GM18508 (cell line): ENCODE data around the gene MEMO1.
"Not testable (repeated sequence)": the region's sequence is repeated elsewhere in the genome, so short reads cannot be mapped to it uniquely, and the experiment has no call there.

Experiments used
- ATAC-seq: cut with Tn5 transposase; IDR thresholded peaks from one replicate; pipeline ENCODE4 v1.9.1; 2021; ENCODE audit warnings: moderate number of reproducible peaks; ENCODE audit not compliant: insufficient read depth, unreplicated experiment

The MEMO1 gene

DNA sequence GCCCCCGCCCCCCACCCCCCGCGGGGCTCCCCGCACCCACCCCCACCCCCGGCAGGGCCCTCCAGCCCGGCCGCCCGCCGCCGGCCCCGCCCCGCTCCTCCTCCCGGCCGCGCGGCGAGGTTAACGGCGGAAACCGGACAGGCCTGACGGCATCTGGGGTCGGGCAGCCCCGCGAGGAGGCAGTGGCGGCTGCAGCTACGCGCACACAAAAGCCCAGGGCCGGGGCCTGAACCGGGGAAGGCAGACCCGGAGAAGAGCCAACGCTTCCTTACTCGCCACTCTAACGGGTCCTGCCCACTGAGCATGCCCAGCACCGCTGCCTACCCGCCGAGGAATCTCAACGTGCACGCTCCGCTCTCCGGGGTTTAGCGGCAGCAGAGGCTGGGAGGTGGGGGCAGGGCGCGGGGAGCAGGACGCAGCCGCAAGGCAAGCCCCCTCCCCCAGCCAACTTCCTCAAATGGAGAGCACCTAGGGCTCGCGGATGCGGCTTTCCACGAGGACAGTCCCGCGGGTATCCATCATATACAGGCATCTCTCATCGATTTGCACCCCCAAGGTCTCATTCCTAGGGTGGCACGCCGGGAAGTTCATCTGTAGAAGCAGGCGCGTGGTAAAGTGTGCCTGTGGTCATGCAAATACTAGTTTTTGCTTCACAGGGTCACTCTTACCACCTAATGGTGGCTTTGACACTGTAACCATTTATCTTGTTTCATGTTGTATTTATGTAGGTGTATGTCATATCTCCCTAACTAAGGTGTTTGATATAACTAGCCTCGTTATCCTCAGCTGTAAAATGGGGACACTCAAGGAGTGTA lies at the start of gene MEMO1:
MEMO1 (minus strand) TSS at position 339 of the 815 bp plus-strand sequence. CDS start 761 bp downstream, outside the sequence.
- ATAC-seq, result peak; percentile 54

DNA sequence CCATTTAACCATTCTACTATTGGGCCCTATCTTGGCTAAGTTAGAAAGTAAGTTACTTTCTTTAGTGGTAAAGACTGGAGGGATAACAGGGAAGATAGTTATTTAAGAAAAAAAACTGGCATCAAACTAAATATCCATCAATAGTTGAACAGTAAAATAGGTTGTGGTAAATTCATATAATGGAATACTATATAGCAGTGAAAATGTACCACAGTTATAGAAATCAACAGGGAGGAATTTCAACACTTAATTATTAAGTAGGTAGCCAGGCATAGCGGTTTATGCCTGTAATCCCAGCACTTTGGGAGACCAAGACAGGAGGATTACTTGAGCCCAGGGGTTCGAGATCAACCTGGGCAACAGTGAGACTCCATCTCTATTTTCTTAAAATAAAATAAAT lies 49.5 kb upstream of the MEMO1 start:
- ATAC-seq, result no peak

GRCh38 chr2:32058130-32058529 lies 47.3 kb upstream of the MEMO1 start:
- no peak for ATAC-seq

GRCh38 chr2:32054583-32054982 lies 43.8 kb upstream of the MEMO1 start:
- not testable (repeated sequence) for ATAC-seq

GRCh38 chr2:32051836-32052439 lies 41.1 kb upstream of the MEMO1 start:
- no peak for ATAC-seq

DNA sequence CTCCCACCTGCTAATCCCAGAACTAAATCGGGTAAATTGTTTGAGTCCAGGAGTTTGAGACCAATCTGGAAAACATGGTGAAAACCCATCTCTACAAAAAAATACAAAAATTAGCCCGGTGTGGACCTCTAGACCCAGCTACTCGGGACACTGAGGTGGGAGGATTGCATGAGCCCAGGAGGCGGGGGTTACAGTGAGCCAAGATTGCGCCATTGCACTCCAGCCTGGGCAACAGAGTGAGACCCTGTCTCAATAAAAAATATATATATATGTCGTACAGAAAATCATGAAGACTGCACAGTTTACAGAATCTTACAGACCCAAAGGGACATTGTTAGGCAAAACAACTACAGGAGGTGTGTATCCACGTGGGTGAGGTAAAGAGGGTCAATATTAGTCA lies 32.8 kb upstream of the MEMO1 start:
- no peak for ATAC-seq

DNA sequence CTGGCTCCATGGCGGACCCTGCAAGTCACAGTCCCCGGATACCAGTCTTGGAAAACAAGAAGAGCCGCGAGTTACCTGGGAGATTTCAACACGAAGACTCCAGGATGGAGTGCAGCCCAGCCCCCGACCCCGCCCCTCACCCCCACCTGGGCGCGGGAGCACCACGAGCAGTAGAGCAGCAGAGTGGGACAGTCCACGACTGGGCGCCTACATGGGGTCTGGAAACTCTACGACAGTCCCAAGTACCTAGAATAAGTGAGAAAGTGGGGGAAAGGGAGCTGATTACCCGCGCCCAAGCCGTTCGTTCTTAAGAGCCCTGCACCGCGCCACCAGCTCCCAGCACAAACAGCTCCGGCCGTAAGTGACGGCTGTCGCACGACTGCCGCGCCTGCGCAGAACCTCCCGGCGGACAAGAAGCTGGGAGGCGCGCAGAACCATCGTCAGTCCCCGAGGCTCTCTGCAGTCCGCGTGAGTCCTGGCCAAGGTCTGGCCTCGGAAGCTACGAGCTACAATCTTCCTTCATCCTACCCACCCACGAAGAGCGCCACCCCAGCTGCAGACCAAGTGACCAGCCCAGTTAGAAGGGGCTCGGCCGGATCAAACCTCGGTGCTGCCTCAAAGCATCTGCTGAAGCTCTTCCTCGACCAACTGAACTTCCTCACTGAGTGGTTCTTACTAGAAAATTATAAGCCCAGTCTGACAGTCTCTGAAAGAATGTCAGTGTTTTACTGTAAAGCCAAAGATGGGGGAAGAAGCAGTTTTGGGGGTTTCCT lies 28.8 kb upstream of the MEMO1 start, which contains the start of gene DPY30:
DPY30 (minus strand) TSS at position 359 of the 773 bp plus-strand sequence; CDS start at position 10, 349 bp downstream.
- peak; percentile 39 for ATAC-seq

DNA sequence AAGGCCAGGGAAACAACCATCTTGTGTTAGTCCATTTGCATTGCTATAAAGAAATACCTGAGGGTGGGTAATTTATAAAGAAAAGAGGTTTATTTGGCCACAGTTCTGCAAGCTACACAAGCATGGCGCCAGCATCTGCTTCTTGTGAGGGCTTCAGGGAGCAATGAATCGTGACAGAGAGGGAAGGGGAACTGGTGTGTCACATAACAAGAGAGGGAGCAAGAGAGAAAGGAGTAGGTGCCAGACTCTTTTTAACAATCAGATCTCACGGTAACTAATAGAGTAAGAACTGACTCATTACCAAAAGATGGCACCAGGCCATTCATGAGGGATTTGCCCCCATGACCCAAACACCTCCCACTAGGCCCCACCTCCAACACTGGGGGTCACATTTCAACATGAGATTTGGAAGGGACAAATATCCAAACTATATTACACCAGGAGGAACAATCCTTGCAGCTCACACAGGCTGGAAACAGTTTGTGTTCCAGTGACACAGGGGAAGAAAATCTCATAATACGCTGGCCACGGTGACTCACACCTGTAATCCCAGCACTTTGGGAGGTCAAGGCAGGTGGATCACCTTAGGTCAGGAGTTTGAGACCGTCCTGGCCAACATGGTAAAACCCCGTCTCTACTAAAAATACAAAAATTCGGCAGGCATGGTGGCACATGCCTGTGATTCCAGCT lies 23.5 kb upstream of the MEMO1 start:
- not testable (repeated sequence) for ATAC-seq

DNA sequence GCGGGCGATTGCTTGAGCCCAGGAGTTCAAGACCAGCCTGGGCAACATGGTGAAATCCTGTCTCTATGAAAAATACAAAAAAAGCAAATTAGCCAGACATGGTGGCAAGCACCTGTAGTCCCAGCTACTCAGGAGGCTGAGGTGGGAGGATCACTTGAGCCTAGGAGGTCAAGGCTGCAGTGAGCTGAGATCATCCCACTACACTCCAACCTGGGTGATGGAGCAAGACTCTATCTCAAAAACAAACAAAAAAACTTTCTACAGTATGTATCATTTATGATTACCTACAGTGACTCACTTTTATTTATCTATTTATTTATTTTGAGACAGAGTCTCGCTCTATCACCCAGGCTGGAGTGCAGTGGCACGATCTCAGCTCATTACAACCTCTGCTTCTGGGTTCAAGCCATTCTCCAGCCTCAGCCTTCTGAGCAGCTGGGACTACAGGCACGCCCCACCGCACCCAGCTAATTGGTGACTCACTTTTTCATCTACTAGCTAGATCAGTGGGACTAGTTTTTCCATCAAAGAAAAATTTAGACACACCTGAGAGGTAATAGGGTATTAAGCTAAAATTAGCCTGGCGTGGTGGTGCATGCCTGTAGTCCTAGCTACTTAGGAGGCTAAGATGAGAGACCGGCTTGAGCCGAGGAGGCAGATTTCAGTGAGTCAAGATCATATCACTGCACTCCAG lies 8.1 kb upstream of the MEMO1 start:
- ATAC-seq, result not testable (repeated sequence)

- ATAC-seq, result no peak
Observed at GRCh38 chr2:32012872-32013271, 2.1 kb upstream of the MEMO1 start.

GRCh38 chr2:32011485-32011960 lies 715 bp upstream of the MEMO1 start:
- ATAC-seq, result no peak

DNA sequence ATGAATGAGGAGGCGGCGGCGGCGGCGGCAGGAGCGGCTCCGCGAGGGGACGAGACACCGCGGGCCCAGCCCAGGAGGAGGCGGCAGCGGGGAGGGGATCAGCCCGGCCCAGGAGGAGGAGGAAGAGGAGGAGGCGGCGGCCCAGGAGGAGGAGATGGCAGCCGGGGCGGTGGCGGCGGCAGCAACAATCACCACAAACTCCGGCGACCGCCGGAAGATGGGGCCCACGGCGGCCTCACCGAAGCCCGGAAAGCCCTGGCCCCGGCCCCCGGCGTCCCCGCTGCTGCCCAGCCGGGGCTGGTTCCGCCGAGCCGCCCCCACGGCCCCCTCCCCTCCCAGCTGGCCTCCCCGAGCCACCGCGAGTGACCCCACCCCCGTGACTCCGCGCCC lies 533 bp downstream of the MEMO1 start:
- ATAC-seq, result not testable (repeated sequence)

DNA sequence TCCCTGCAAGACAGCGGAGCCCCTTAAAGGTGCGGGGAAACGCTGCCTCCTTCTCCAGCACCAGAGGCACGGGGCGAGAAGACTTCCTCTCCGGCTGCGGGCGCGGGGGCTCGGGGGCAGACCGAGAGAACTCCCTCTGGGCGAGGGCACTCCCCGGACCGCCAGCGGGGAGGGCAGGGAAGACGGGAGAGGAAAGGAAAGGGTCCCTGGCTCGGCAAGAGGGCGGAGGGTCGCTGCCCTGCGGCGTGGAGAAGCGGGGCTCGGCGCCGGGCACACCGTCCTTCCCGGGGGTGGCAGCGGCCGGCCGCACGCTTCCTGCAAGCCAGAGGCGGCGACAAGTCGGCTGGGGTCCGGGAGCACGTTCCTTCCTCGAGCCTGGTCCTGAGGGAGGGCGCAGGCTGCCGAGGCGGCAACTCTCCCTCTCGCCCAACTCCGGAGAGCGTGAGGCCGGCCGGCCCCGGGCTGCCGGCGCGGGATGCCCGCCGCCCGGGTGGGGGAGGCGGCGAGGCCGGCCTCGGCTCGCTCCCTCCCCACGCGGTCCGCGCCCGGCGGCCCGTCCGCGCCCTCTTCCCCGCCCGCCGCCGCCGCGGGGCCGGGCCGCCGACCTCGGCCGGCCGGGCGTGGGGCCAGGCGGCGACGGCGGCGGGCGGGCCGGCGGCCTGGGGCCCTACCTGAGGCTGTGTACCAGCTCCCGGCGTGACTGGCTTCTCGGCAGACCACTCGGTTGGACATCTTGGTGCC lies 1.1 kb downstream of the MEMO1 start:
- ATAC-seq, result no peak

DNA sequence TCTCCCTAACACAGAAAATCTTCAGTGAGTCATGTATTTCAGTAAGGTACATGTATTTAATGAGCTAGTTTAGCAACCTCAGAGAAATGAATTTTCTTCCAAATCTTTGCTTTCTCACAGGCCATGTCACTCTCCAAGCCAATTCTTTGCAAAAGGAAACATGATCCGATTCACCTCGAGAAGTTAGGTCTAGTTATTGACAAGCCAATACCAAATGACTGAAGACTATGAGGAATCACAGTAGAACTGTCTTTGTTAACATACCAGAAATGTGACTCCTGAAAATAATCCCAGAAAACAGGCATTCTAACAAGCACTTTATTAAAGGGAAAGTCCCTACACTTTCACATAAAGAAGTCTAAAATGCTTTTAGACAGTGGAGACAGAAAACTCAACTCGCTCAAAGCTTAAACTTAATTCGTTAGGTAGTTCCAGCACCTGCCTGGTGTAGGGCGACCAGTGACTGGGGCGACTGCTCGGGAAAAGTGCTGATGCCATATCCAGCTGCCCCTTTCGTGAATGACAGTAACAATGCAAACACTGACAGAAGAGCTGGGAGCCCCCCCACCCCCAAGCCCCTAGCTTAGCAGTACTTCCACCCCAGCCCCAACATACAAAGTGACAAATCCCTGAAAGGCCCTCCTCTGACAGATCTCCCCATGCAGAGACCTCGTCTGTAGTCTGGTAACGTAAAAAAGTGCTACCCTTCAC lies 1.8 kb downstream of the MEMO1 start:
- no peak for ATAC-seq

DNA sequence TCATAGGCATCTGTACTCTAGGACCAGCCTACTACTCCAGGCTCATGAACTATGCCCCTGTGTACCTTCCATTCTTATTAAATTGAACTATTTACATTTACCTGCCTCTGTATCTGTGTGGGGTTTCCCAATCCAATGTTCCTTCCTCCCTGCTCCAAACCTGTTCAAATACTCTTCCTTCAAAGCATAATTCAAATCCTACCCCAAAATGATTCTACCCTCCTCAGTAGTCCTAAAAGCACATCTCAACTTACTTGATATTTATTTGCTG lies 3.8 kb downstream of the MEMO1 start:
- no peak for ATAC-seq

DNA sequence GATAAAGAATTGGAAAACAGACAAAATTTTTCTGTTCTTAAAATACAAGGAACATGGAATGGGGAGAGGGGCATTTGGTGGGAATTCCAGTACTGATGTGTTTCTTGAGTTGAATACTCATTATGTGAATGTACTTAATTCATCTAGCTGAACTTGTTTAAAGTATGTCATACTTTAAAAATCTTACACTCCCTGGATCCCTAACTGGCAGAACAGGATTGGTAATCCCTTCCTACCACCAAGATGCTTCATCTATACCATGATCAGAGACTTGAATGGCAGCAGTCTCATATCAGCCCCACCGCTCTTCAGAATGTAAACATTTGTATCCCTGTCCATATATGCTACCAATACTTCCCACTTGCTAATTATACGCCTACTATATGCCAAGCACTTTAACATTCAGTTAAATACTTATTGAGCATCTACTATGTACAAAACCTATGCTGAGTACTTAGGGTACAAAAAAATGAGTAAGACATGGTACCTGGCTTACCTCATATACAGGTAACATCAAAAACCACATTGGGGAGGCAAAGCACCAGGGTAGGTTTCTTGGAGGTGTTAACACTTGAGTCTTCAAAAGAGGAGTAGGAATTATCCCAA lies 5.3 kb downstream of the MEMO1 start:
- ATAC-seq, result no peak

DNA sequence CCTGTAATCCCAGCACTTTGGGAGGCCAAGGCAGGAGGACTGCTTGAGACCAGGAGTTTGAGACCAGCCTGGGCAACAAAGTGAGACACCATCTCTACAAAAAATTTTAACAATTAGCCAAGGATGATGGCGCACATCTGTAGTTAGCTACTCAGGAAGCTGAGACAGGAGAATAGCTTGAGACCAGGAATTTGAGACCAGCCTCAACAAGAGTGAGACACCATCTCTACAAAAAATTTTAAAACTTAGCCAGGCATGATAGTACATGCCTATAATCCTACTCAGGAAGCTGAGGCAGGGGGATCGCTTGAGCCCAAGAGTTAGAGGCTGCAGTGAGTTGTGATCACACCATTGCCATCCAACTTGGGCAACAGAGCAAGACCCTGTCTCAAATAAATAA lies 7.0 kb downstream of the MEMO1 start:
- no peak for ATAC-seq

- ATAC-seq, result no peak
Observed at GRCh38 chr2:32002406-32002805, 8.4 kb downstream of the MEMO1 start.
